Body of pancreas (tissue), 4 donors: ENCODE measurements around the gene ARHGAP24.

Experiments
- CTCF ChIP-seq, 7 experiments: fragments of 450-650 bp in 4 of 7; fragments of 200-600 bp in 3 of 7; sonication (generic) in 3 of 7; IDR thresholded peaks; one replicate each; pipeline ENCODE4 v1.5.1; 2016 to 2019; ENCODE audit warnings: antibody characterized with exemption in 7 of 7
- POLR2A ChIP-seq, 3 donors: fragments of 450-650 bp; IDR thresholded peaks; one replicate each; pipeline ENCODE4 v1.6.1; 2016; ENCODE audit warnings: antibody characterized with exemption in 3 of 3, mild to moderate bottlenecking in 2 of 3

GRCh38 chr4:85741921-85742591, 267.1 kb downstream of the ARHGAP24 start:
- TF ChIP-seq CTCF (IDR thresholded peaks at IDR 0.05) (no peak), POLR2A (IDR thresholded peaks at IDR 0.05) (no peak)
